BLaER1 treated with 17β-estradiol and CSF1 and Interleukin-3, amounts not matched to agents 10 nM and 100 nM (cell line): ENCODE measurements around the gene SRGAP3.

ENCODE experiments used
- H3K27ac ChIP-seq, 11 experiments: shearing (Covaris generic); formaldehyde crosslinking; 2 replicates each; pipeline ENCODE4 v1.8.1; 2022
- H3K27me3 ChIP-seq, 11 experiments: shearing (Covaris generic); formaldehyde crosslinking; 2 replicates each; pipeline ENCODE4 v1.8.1; 2022
- H3K36me3 ChIP-seq, 11 experiments: shearing (Covaris generic); formaldehyde crosslinking; 2 replicates each; pipeline ENCODE4 v1.8.1; 2022
- H3K4me1 ChIP-seq, 10 experiments: shearing (Covaris generic); formaldehyde crosslinking; 2 replicates each; pipeline ENCODE4 v1.8.1; 2022
- H3K4me2 ChIP-seq, 11 experiments: shearing (Covaris generic); formaldehyde crosslinking; 2 replicates each; pipeline ENCODE4 v1.8.1; 2022
- H3K4me3 ChIP-seq, 10 experiments: shearing (Covaris generic); formaldehyde crosslinking; 2 replicates each; pipeline ENCODE4 v1.8.1; 2022
- H3K9ac ChIP-seq, 11 experiments: shearing (Covaris generic); formaldehyde crosslinking; 2 replicates each; pipeline ENCODE4 v1.8.1; 2022
- H3K9me3 ChIP-seq, 11 experiments: shearing (Covaris generic); formaldehyde crosslinking; replicated peaks in 1 of 11; 2 replicates each; pipeline ENCODE4 v1.8.1; 2022
- H4K20me1 ChIP-seq, 11 experiments: shearing (Covaris generic); formaldehyde crosslinking; 2 replicates each; pipeline ENCODE4 v1.8.1; 2022
- Cebpa-rat ChIP-seq, 11 experiments: shearing (Covaris generic); IDR thresholded peaks; 2 replicates each; pipeline ENCODE4 v1.8.1; 2022

SRGAP3 gene

DNA sequence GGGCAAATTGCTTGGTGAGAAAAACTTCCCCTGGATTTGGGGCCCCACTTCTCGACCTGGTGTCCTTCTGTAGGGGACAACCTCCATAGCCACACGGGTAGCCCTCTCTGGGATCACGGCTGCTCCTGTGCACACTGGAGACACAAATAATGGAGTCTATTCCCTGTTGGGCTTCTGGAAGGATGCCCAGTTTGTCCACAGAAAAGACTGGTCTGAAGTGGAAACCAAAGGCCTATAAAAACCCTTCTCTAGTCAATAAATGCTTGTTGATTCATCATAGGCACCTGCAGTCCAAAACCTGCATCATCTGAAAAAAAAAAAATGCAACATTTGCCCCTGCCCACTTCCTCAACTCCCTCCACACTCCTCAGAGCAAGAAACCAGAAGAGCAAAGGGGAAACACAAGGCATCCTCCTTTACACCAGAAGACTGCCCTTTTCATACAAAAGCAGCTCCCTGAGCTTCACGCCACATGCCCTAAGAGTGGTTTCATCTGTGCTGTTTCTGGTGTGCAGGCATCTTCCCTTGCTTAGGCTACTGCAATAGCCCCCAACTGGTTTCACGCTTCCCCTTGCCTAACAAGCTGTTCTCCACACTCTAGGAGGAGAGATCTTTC, 36.3 kb downstream of the SRGAP3 start:
- H3K9ac ChIP-seq: no peak overlapping the region
- no peaks in the 10 kb centered on the region for H3K36me3 ChIP-seq
- no peaks in the 10 kb centered on the region for H3K27me3 ChIP-seq
- no peak for TF ChIP-seq Cebpa-rat (IDR thresholded peaks at IDR 0.05)
- H3K4me2 ChIP-seq: peak overlapping the region in 2 of 11 experiments; percentile 24 to 25; a peak in 2 of 22 replicates
- peaks cover 0 to 3% (median 0%) of the 10 kb centered on the region in 11 experiments; a peak in 1 of 22 replicates for H4K20me1 ChIP-seq
- no peak overlapping the region for H3K4me3 ChIP-seq
- H3K4me1 ChIP-seq: peaks cover 0 to 9% (median 4%) of the 10 kb centered on the region in 10 experiments; a peak in 9 of 20 replicates
- H3K9me3 ChIP-seq: no peaks in the 10 kb centered on the region
- no peak overlapping the region for H3K27ac ChIP-seq

DNA sequence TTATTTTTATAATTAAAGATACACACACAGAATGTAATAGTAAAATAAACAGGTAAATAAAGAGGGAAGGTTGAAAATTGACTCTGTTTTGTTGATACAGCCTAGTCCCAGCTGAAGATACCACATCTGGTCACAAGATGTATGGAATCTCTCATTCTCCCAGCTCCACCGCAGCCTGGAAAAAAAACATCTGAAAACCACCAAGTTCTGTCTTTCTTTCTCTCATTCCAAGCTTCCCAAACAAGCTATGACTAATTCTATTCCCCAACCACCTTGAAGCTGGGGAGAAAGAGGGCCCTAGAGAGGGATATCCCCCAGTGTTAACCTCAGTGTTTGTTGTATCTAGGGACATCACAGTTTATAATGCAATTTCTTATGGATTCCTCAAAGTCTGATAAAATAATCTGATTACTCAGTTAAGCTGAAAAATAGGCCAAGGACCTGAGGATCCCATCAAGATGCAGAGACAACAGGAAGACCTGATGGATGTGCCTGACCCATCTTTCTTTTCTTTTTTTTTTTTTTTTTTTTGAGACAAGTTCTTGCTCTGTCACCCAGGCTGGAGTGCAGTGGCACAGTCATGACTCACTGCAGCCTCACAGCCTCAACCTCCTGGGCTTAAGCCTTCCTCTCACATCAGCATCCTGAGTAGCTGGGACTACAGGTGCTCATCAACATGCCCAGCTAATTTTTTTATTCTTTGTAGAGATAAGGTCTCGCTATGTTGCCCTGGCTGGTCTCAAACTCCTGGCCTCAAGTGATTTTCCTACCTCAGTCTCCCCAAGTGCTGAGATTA, 38.1 kb downstream of the SRGAP3 start:
- no peaks in the 10 kb centered on the region for H3K9me3 ChIP-seq
- no peaks in the 10 kb centered on the region for H3K27me3 ChIP-seq
- no peak overlapping the region for H3K9ac ChIP-seq
- H4K20me1 ChIP-seq: peaks cover 0 to 3% (median 0%) of the 10 kb centered on the region in 11 experiments; a peak in 2 of 22 replicates
- H3K4me1 ChIP-seq: peaks cover 3 to 21% (median 10%) of the 10 kb centered on the region in 10 experiments; a peak in 15 of 20 replicates
- no peak overlapping the region for H3K27ac ChIP-seq
- H3K36me3 ChIP-seq: no peaks in the 10 kb centered on the region
- no peak overlapping the region for H3K4me2 ChIP-seq
- no peak for TF ChIP-seq Cebpa-rat (IDR thresholded peaks at IDR 0.05)
- H3K4me3 ChIP-seq: no peak overlapping the region

DNA sequence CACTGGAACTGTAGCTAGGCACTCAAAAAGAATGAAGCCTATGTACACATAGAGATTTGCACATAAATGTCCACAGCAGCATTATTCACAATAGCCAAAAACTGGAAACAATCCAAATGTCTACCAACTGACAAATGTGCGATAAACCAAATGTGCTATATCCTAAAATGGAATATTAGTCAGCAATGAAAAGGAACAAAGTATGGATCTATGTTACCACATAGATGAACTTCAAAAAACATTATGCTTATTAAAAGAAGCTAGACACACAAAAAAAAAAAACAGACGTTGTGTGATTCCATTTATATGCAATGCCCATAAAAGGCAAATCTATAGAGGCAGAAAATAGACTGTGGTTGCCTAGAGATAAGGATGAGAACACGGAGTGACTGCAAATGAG, 39.7 kb downstream of the SRGAP3 start:
- no peaks in the 10 kb centered on the region for H3K27me3 ChIP-seq
- TF ChIP-seq Cebpa-rat (IDR thresholded peaks at IDR 0.05): no peak
- peaks cover 3 to 25% (median 13%) of the 10 kb centered on the region in 10 experiments; a peak in 15 of 20 replicates for H3K4me1 ChIP-seq
- H3K9ac ChIP-seq: no peak overlapping the region
- no peaks in the 10 kb centered on the region for H3K9me3 ChIP-seq
- H3K4me2 ChIP-seq: no peak overlapping the region
- peaks cover 0 to 3% (median 0%) of the 10 kb centered on the region in 11 experiments; a peak in 2 of 22 replicates for H4K20me1 ChIP-seq
- H3K36me3 ChIP-seq: no peaks in the 10 kb centered on the region
- no peak overlapping the region for H3K4me3 ChIP-seq
- H3K27ac ChIP-seq: no peak overlapping the region

DNA sequence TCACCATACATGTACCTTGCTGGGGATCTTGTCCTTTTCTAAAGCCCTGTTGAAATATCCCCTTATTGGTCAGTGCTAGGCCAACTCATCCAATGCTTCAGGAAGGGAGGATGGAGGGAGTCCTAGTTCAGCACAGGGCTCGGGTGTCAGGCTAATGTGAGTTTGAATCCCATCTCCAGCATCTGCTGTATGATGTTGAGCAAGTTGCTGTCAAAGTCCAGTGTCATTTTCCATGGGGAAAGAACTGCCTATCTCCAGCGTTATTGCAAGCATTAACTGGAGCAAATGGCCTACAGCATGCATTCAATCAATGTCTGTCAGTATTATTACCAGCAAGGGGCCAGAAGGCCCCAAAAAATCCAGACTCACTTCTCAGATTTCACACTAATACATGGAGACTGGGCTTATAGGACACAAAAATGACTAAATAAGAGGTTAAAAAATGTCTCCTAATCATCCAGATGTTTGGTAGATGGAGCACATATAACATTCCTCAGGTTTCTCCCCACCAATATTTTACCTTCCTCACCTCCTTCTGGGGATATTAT, 40.8 kb downstream of the SRGAP3 start:
- Histone ChIP-seq H3K4me1 (peaks cover 3 to 25% (median 13%) of the 10 kb centered on the region in 10 experiments; a peak in 15 of 20 replicates), H3K4me3 (no peak overlapping the region), H3K27ac (no peak overlapping the region), H4K20me1 (peaks cover 0 to 1% (median 0%) of the 10 kb centered on the region in 11 experiments; a peak in 2 of 22 replicates), H3K27me3 (no peaks in the 10 kb centered on the region), H3K4me2 (no peak overlapping the region), H3K9me3 (no peaks in the 10 kb centered on the region), H3K9ac (no peak overlapping the region), H3K36me3 (no peaks in the 10 kb centered on the region)
- no peak for TF ChIP-seq Cebpa-rat (IDR thresholded peaks at IDR 0.05)

DNA sequence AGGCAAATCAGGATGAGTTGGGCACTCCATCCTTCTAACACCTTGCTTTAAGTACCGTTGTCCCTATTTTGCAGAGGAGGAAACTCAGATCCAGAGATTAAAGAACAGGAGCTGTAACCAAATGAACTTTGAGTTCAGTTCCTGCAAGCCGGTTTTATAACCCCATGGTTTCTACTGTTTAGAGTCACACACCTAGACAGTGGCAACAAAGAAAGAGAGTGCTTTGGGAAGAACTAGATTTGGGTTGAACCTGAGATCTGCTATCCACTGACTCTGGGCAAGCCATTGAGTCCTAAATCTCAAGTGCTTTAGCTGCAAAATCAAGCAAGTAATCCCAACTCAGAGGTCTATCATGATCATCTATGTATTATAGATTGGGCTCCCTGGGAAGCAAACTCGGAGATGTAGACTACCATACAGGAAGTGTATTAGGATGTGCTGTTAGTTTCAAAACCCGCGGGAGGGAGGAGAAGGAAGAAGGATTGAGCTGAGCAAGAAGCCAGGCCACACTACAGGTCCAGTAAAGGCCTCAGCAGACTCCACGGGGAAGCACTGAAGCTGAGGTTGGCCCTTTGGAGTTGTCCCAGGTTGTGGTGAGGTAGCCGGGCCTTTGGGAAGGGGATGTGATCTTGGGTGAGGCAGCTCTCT, 42.2 kb downstream of the SRGAP3 start:
- H3K4me3 ChIP-seq: no peak overlapping the region
- TF ChIP-seq Cebpa-rat (IDR thresholded peaks at IDR 0.05): no peak
- no peaks in the 10 kb centered on the region for H3K9me3 ChIP-seq
- H3K4me2 ChIP-seq: peak overlapping the region in 4 of 11 experiments; percentile 9 to 24 (median 19); a peak in 4 of 22 replicates
- H3K36me3 ChIP-seq: no peaks in the 10 kb centered on the region
- peaks cover 0 to 18% (median 11%) of the 10 kb centered on the region in 10 experiments; a peak in 9 of 20 replicates for H3K4me1 ChIP-seq
- no peak overlapping the region for H3K27ac ChIP-seq
- H3K27me3 ChIP-seq: no peaks in the 10 kb centered on the region
- no peak overlapping the region for H3K9ac ChIP-seq
- no peaks in the 10 kb centered on the region; a peak in 2 of 22 replicates for H4K20me1 ChIP-seq

DNA sequence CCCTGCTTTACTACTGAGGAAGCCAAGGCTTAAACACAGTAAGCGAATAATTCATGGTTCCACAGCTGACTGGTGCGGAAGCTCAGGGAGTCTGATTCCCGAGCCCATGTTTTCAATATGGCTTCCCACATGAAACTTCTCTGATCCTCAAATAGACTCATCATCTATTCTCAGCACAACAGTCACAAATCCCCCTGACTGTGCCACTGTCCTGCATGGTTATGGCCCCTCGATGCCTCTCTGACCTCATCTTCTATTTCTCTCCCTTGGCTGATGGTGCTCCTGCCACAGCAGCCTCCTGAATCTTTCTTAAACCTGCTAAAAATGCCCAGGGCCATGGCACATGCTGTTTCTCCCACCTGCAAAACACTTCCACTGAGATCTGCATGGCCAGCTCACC, 43.2 kb downstream of the SRGAP3 start:
- no peak for TF ChIP-seq Cebpa-rat (IDR thresholded peaks at IDR 0.05)
- no peaks in the 10 kb centered on the region; a peak in 2 of 22 replicates for H4K20me1 ChIP-seq
- no peak overlapping the region for H3K9ac ChIP-seq
- H3K4me3 ChIP-seq: no peak overlapping the region
- H3K27me3 ChIP-seq: no peaks in the 10 kb centered on the region
- H3K27ac ChIP-seq: no peak overlapping the region
- H3K9me3 ChIP-seq: no peaks in the 10 kb centered on the region
- no peaks in the 10 kb centered on the region for H3K36me3 ChIP-seq
- H3K4me1 ChIP-seq: peaks cover 0 to 18% (median 11%) of the 10 kb centered on the region in 10 experiments; a peak in 9 of 20 replicates
- H3K4me2 ChIP-seq: peak overlapping the region in 5 of 11 experiments; percentile 3 to 41 (median 10); a peak in 6 of 22 replicates

DNA sequence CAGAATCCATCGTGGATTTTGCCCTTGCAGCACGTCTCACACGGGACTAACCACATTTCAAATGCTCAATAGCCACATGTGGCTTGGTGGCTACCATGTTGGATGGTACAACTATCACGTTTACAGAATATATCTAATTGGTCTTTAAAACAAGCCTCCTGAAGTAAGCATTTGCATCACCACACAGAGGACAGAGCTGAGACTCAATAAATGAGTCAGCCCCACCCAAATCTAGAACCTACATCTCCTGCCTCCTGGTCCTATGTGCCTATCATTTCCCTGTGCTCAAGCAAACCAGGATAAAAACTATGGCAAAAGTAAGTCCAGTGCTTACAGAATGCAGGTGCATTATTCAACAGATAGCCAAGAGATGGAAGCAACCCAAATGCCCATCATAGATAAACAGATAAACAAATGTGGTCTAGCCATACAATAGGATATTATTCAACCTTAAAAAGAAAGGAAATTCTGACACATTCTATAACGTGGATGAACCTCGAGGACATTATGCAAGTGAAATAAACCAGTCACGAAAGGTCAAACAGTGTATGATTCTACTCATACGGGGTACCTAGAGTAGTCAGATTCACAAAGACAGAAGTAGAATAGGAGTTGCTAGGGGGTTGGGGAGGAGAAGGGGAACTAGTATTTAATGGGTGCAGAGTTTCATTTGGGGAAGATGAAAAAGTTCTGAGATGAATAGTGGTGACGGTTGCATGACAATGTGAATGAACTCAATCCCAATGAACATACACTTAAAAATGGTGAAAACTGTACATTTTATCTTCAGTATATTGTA, 43.9 kb downstream of the SRGAP3 start:
- peaks cover 0 to 18% (median 11%) of the 10 kb centered on the region in 10 experiments; a peak in 9 of 20 replicates for H3K4me1 ChIP-seq
- peak overlapping the region in 1 of 11 experiments; percentile 36; a peak in 1 of 22 replicates for H3K4me2 ChIP-seq
- no peaks in the 10 kb centered on the region; a peak in 2 of 22 replicates for H4K20me1 ChIP-seq
- no peak overlapping the region for H3K9ac ChIP-seq
- no peaks in the 10 kb centered on the region for H3K36me3 ChIP-seq
- TF ChIP-seq Cebpa-rat (IDR thresholded peaks at IDR 0.05): no peak
- H3K4me3 ChIP-seq: no peak overlapping the region
- H3K27me3 ChIP-seq: no peaks in the 10 kb centered on the region
- no peak overlapping the region for H3K27ac ChIP-seq
- no peaks in the 10 kb centered on the region for H3K9me3 ChIP-seq

DNA sequence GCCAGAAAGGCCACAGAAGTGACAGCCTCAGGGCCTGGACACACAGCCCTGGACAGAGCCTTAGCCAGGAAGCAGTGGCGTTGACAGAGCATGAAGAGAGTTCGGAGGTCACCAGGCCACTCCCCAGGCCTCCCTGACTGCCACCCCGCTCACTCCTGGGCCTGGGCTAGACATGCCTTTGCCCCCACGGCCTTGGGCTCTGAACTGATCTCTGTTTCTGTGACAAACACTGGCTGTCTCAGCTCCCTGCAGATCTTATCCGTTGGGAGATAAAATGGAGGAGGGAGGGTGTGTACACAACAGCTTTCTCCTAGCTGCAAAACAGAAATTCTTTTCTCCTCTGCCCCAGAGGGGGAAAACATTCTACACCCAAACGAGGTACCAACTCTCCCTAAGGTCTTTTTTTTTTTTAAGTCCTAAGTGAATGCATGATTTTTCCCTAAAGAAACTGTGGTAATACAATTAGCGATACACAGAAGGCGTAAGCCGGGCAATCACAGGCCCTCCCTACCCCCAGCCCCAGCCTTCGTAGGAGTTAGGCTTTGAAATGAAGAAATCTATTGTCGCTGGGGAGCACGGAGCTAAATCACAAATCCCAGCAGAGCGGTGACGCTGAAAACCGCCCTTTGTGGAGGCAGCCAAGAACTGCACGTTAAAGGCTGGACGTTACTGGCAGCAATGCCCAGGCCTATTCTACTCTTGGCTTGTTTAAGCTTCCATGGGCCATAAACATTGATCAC, 45.0 kb downstream of the SRGAP3 start:
- Histone ChIP-seq H3K4me1 (peaks cover 0 to 18% (median 11%) of the 10 kb centered on the region in 10 experiments; a peak in 9 of 20 replicates), H3K4me2 (no peak overlapping the region), H4K20me1 (no peaks in the 10 kb centered on the region; a peak in 2 of 22 replicates), H3K9me3 (no peaks in the 10 kb centered on the region), H3K9ac (no peak overlapping the region), H3K4me3 (no peak overlapping the region), H3K27me3 (no peaks in the 10 kb centered on the region), H3K36me3 (no peaks in the 10 kb centered on the region), H3K27ac (no peak overlapping the region)
- TF ChIP-seq Cebpa-rat (IDR thresholded peaks at IDR 0.05): no peak
